Skeletal muscle tissue (tissue), 4 donors: Measurements from ENCODE around the gene ZFAND2A. TPM values are rescaled to one million over a fixed set of nuclear protein-coding genes. Genes with fewer than 3 reads are reported as not detected.

Source experiments
- H3K27ac ChIP-seq: one replicate; pipeline ENCODE4 v1.7.0; 2013; ENCODE audit warnings: mild to moderate bottlenecking, low read depth, low read length, inconsistent platforms
- H3K27me3 ChIP-seq, 3 donors: one replicate each; pipeline ENCODE4 v1.7.0; 2013; ENCODE audit warnings: low read length in 3 of 3; ENCODE audit not compliant: control insufficient read depth in 3 of 3, insufficient read depth in 3 of 3
- H3K36me3 ChIP-seq, 3 donors: one replicate each; pipeline ENCODE4 v1.7.0; 2013; ENCODE audit warnings: low read length in 3 of 3; ENCODE audit not compliant: control insufficient read depth in 3 of 3, insufficient read depth in 3 of 3
- H3K4me1 ChIP-seq, 3 donors: one replicate each; pipeline ENCODE4 v1.7.0; 2013; ENCODE audit warnings: low read length in 3 of 3, mild to moderate bottlenecking in 3 of 3; ENCODE audit not compliant: control insufficient read depth in 3 of 3, insufficient read depth in 3 of 3
- H3K4me3 ChIP-seq, 3 donors: one replicate each; pipeline ENCODE4 v1.7.0; 2013; ENCODE audit warnings: low read length in 3 of 3
- H3K9ac ChIP-seq, 3 donors: one replicate each; pipeline ENCODE4 v1.7.0; 2013; ENCODE audit warnings: low read length in 3 of 3, mild to moderate bottlenecking in 3 of 3, moderate library complexity in 2 of 3, low read depth in 1 of 3
- H3K9me3 ChIP-seq, 3 donors: one replicate each; pipeline ENCODE4 v1.7.0; 2013; ENCODE audit warnings: low read length in 3 of 3; ENCODE audit not compliant: control insufficient read depth in 3 of 3
- total RNA-seq: library from RNA; depleted of rRNA; stranded (reverse); fragments of >200 nt; gene quantifications from one replicate; pipeline ENCODE4 v1.2.3, GENCODE V29; 2014
- donor health status: Osteomylitis.

The ZFAND2A gene
- total RNA-seq, 1 donor from 2014 or later = 10.4 TPM

DNA sequence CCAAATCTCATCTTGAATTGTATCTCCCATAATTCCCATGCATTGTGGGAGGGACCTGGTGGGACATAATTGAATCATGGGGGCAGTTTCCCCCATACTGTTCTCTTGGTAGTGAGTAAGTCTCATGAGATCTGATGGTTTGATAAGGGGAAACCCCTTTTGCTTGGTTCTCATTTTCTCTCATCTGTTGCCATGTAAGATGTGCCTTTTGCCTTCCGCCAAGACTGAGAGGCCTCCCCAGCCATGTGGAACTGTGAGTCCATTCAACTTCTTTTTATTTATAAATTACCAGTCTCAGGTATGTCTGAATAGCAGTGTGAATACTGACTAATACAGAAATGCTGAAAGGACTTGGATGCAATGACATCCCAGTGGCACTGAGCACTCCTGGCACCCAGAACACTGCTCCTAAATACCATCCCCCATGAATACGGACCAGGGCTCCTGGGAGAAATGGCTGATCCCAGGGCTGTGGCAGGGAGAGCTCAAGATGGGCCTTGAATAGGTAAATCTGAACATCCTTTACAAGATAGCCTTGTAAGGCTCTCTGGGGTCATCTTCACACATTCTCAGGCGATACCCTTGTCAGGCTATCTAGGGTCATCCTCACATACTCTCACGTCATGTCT, 19.4 kb downstream of the ZFAND2A start:
- Histone ChIP-seq H3K9me3 (no peaks in the 10 kb centered on the region), H3K27me3 (no peaks in the 10 kb centered on the region), H3K9ac (no peak overlapping the region), H3K4me3 (no peak overlapping the region), H3K36me3 (no peaks in the 10 kb centered on the region), H3K4me1 (peaks cover 12 to 18% (median 12%) of the 10 kb centered on the region in 3 donors), H3K27ac (no peak overlapping the region)

DNA sequence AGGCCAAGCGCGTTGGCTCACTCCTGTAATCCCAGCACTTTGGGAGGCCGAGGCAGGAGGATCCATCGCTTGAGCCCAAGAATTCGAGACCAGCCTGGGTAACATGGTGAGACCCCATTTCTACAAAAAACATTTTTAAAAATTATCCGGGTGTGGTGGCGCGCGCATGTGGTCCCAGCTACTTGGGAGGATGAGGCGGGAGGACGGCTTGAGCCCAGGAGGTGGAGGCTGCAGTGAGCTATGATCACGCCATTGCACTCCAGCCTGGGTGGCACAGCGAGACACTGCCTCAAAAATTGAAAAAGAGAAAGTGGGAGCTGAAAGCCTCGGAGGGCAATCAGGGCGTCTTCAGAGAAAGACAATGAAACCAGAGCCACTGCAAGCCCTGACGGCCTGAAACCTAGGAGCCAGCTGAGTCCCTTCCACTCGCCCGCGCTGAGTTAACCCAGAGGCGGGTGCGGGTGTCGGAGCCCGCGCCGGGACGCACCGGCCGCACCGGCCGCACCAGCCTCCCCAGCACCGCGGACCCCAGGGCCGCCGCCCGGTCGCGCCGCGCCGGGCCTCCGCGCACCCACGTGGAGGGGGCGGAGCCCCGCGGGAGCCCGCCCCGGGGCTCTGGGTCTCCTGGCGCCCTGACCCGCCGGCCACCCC, 22.4 kb downstream of the ZFAND2A start:
- Histone ChIP-seq H3K4me1 (peaks cover 12 to 14% (median 12%) of the 10 kb centered on the region in 3 donors), H3K36me3 (peaks cover 0 to 3% (median 0%) of the 10 kb centered on the region in 3 donors), H3K4me3 (peak overlapping the region; percentile 86 to 98 (median 92)), H3K27me3 (no peaks in the 10 kb centered on the region), H3K9me3 (no peaks in the 10 kb centered on the region), H3K9ac (peak overlapping the region; percentile 51 to 85 (median 81)), H3K27ac (peak overlapping the region; percentile 64)

DNA sequence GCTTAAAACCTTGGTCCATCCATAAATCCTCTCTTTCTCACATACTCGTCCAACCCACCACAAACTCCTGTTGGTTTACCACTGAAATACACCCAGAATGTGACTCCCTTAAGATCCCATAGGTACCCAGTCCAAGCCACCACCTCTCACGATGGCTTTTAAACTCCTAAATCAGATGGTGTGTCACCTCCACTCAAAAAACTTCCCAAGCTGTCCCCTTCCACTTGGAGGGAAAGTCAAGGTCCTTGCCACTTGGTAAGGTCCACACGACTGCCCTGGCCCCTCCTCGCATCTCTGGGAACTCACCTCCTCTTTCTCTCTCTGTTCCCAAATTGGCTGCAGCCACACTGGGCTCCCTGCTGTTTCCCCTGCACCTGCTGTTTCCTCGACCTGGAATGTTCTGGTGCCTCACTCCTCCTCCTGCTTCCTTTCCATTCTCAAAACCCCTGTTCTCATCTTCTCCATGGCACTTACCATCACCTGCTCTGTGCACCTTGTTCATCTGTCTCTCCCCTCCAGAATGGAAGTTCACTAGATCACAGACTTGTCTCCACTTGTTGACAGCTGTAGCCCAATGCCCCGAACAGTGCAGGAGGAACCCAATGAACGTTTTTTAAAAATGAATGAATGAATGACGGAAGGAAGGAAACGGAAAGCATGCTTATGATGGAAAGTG, 23.0 kb downstream of the ZFAND2A start:
- Histone ChIP-seq H3K9ac (peak overlapping the region in 1 of 3 donors; percentile 65), H3K27ac (no peak overlapping the region)

DNA sequence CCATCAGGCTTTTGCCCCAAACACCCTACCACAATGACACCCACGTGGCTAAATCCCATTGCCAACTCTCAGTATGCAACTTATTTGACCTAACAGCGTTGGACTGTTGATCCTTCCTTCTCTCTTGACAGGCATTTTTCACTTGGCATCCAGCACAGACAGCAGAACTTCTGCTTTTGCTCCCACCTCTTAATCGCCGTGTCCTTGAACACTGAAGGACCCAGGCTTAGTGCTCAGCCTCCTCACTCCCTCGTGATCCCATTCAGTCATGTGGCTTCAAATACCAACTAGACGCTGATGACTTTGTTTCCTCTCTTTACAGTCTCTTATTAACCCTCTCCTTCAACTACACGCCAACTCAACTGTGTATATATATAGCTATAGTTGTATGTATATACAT, 25.0 kb downstream of the ZFAND2A start:
- Histone ChIP-seq H3K27me3 (no peaks in the 10 kb centered on the region), H3K4me1 (peaks cover 12 to 14% (median 12%) of the 10 kb centered on the region in 3 donors), H3K4me3 (no peak overlapping the region), H3K27ac (no peak overlapping the region), H3K36me3 (peaks cover 0 to 5% (median 0%) of the 10 kb centered on the region in 3 donors), H3K9ac (no peak overlapping the region), H3K9me3 (no peaks in the 10 kb centered on the region)

More for the DNA sequence above, 23.0 kb downstream of the ZFAND2A start:
- Histone ChIP-seq H3K27me3 (no peaks in the 10 kb centered on the region), H3K36me3 (peaks cover 0 to 3% (median 0%) of the 10 kb centered on the region in 3 donors), H3K4me3 (peak overlapping the region; percentile 86 to 98 (median 92)), H3K4me1 (peaks cover 12 to 14% (median 12%) of the 10 kb centered on the region in 3 donors), H3K9me3 (no peaks in the 10 kb centered on the region)

DNA sequence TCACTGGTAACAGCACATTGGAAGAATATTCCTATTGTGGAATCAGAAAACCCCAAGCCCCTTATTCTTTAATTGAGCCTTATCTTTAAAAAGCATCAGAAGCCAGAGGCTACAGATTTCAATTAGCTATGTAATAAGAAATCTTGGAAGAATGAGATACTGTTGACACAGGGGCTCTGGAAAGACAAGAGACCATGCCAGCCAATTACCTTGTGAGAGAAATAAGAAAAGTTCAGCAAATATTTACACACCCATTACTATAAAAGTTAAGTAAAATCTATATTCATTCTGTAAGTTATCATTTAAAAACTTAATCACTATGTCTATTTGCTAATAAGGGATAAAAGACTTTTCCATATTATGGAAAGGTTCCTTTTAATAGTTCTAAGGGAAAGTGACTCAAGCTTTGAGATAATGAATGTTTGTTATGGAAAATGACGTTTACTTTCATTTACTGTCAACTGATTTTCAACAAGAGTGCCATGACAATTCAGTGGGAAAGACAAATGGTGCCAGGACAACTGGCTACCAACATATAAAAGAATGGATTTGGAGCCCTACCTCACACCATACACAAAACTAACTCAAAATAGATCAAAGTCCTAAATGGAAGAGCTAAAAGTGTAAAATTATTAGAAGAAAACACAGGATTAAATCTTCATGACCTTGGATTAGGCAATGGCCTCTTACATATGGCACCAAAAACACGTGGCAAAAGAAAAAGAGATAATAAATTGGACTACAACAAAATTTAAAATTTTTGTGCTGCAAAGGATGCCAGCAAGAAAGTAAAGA, 28.3 kb downstream of the ZFAND2A start:
- Histone ChIP-seq H3K27me3 (no peaks in the 10 kb centered on the region), H3K9ac (no peak overlapping the region), H3K4me1 (peaks cover 1% of the 10 kb centered on the region in 3 donors), H3K36me3 (peaks cover 0 to 5% (median 0%) of the 10 kb centered on the region in 3 donors), H3K4me3 (no peak overlapping the region), H3K27ac (no peak overlapping the region), H3K9me3 (no peaks in the 10 kb centered on the region)

DNA sequence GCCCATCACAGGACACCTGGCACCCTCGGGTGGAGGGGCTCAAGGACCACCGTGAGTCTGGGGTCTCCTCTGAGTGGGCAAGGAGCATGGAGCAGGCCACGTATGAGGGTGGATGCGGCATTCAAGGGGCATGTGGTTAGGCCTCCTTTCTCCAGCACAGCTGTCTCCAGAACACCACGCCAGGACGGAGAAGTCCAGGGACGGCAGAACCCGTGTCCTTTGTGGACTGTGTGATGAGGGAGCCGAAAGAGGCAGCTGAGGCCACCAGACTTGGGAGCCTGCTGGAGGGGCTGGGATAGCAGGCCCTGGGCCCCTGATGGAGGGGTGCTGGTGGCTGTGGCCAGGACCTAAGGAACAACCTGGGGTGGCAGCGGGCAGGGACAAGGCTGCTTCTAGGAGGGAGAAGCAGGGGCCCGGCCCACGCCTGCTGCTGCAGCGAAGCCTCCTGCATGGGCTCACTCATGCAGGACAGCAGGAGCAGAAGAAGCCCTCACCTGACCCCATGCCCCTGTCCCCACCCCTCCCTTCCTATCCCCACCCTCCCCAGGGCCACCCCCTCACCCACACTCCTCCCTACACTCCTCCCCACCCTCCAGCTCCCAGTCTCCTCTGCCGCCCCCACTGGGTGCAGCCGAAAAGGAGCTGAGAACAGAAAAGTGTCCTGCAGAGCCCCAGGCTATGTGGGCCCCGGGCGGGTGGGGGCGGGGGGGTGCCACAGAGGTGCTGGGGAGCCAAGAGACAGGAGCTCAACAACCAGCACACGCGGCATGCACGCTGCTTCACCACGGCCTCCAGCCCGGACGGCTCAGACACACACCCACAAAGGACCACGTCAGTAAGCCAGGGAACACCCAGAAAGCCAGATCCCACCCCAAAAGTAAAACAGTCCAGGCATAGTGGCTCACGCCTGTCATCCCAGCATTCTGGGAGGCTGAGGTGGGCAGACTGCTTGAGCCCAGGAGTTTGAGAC, 29.7 kb downstream of the ZFAND2A start:
- H3K9ac ChIP-seq = no peak overlapping the region
- H3K27ac ChIP-seq = no peak overlapping the region
- peaks cover 0 to 3% (median 0%) of the 10 kb centered on the region in 3 donors for H3K4me1 ChIP-seq
- no peaks in the 10 kb centered on the region for H3K9me3 ChIP-seq
- peaks cover 0 to 11% (median 0%) of the 10 kb centered on the region in 3 donors for H3K36me3 ChIP-seq
- no peak overlapping the region for H3K4me3 ChIP-seq
- no peaks in the 10 kb centered on the region for H3K27me3 ChIP-seq

DNA sequence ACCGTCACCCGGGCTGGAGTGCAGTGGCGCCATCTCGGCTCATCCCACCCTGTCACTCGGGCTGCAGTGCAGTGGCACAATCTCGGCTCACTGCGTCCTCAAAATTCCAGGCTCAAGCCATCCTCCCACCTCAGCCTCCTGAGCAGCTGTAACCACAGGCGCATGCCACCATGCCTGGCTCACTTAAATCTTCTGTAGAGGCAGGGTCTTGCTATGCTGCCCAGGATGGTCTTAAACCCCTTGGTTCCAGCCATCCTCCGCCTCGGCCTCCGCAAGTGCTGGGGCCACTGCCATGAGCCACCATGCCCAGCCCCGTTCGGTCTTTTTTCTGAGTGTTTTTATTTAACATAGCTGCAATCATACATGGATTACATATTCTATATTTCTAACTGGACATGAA, 30.6 kb downstream of the ZFAND2A start:
- peaks cover 6 to 11% (median 8%) of the 10 kb centered on the region in 3 donors for H3K4me1 ChIP-seq
- H3K36me3 ChIP-seq = peaks cover 0 to 11% (median 0%) of the 10 kb centered on the region in 3 donors
- no peak overlapping the region for H3K27ac ChIP-seq
- H3K9me3 ChIP-seq = no peaks in the 10 kb centered on the region
- no peak overlapping the region for H3K4me3 ChIP-seq
- H3K9ac ChIP-seq = no peak overlapping the region
- no peaks in the 10 kb centered on the region for H3K27me3 ChIP-seq

DNA sequence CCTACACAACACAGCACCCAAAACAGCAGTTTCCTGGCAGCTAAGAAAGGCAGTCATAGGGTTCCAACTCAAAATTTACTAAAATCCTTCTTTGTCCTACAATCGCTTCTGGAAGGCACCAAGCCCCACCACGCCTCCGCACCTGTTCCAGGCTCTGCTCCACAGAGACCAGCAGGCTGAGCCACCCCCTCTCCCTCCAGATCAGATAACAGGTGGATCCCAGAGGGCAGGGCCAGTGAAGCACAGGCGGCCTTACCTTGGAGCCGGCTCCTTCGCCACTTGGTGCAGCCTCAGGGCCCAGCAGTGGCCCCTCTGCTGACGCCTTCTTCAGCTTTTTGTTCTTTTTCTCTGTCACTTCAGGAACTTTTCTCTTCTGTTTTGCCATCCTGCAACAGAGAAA, 33.0 kb downstream of the ZFAND2A start:
- Histone ChIP-seq H3K9ac (no peak overlapping the region), H3K27ac (no peak overlapping the region), H3K9me3 (no peaks in the 10 kb centered on the region), H3K27me3 (no peaks in the 10 kb centered on the region), H3K4me1 (peaks cover 11 to 28% (median 17%) of the 10 kb centered on the region in 3 donors), H3K4me3 (no peak overlapping the region), H3K36me3 (peaks cover 0 to 8% (median 0%) of the 10 kb centered on the region in 3 donors)

DNA sequence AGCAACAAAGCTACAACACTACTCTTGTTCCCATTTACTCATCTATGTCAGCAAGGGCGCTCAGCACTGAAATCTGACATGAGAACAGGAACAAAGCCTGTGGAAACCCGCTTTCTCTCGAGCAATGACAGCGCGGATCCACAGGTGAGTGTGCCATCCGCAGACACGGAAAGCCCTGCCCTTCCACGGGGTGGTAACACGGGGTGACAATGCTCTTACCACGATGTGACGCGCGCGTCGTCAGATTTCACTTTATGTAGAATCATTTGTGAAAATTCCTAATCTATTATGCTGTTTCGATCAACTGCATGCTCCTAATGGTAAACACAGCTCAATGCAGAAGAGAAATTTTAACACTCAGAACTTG, 34.4 kb downstream of the ZFAND2A start:
- Histone ChIP-seq H3K9ac (peak overlapping the region in 1 of 3 donors; percentile 50), H3K27ac (no peak overlapping the region), H3K4me3 (peak overlapping the region in 1 of 3 donors; percentile 46), H3K27me3 (no peaks in the 10 kb centered on the region), H3K9me3 (no peaks in the 10 kb centered on the region), H3K4me1 (peaks cover 11 to 28% (median 18%) of the 10 kb centered on the region in 3 donors), H3K36me3 (peaks cover 0 to 6% (median 0%) of the 10 kb centered on the region in 3 donors)
